ENCODE data around the gene STOX2. TPM values are rescaled to one million over a fixed set of nuclear protein-coding genes. Genes with fewer than 3 reads are reported as not detected.

Gene STOX2
- total and polyA plus RNA-seq, 12 donors: 2.2 to 25.5 (median 13.7) TPM

DNA sequence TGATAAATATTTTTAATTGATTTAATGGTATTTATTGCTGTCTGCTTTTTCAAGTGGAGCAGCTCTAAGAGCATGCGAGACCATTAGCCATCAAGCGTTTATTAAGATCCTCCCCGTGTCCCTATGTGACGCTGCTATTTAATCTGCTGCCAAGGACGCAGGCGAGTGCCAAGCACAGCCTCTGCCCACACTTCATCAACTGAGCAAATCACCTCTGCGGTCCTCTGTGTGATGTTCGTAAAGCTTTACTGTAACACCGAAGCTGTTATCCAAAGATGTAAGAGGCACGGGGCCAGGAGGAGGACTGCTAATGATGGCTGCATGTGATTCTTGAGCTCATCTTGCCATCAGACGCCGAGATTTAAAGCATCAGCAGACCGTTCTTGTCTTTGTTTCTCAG is 79.5 kb downstream of the STOX2 start:
- ATAC-seq: peak in 7 of 8 donors; percentile 17 to 73 (median 57)
- WGBS, 2 donors: 61 to 69% methylated on average over 13 of the region's 13 CpGs
- Histone ChIP-seq H3K9me3 (no peaks in the 10 kb centered on the region), H3K4me1 (peaks cover 0 to 45% (median 27%) of the 10 kb centered on the region in 9 donors), H3K27me3 (no peaks in the 10 kb centered on the region), H3K27ac (peak overlapping the region in 3 of 10 donors; percentile 25 to 45 (median 40)), H3K4me3 (peak overlapping the region in 2 of 10 donors; percentile 3 to 12), H3K36me3 (no peaks in the 10 kb centered on the region)
- intact Hi-C loops (cut with DNase I): loop anchor here in 4 of 10 donors (5.0 to 10.0 kb wide), 4 partner anchors 77 to 170 kb away; partner anchors contain the start of gene STOX2 (in 1 of the 4)
- TF ChIP-seq, protein P1, sequence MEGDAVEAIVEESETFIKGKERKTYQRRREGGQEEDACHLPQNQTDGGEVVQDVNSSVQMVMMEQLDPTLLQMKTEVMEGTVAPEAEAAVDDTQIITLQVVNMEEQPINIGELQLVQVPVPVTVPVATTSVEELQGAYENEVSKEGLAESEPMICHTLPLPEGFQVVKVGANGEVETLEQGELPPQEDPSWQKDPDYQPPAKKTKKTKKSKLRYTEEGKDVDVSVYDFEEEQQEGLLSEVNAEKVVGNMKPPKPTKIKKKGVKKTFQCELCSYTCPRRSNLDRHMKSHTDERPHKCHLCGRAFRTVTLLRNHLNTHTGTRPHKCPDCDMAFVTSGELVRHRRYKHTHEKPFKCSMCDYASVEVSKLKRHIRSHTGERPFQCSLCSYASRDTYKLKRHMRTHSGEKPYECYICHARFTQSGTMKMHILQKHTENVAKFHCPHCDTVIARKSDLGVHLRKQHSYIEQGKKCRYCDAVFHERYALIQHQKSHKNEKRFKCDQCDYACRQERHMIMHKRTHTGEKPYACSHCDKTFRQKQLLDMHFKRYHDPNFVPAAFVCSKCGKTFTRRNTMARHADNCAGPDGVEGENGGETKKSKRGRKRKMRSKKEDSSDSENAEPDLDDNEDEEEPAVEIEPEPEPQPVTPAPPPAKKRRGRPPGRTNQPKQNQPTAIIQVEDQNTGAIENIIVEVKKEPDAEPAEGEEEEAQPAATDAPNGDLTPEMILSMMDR (IDR thresholded peaks at IDR 0.05): no peak
- DNase-seq: peak; percentile 40 to 52

DNA sequence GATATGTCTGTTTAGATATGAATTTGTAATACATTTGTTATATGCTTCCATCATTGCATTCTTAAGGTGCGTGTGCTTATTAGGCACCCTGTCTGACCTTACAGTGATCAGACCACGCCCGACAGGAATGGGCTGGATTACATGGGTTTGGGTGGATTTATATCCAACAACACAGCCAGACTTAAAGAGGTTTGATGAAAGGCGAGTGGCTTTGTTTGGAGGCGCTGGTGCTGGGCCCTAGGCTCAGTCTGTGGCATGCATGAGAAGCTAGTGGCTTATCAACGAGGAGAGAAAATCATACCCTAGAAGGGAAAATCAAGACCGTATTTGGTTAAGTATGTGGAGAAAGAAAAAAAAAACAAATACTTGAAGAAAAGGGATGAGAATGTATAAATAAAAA is 80.7 kb downstream of the STOX2 start:
- H3K27ac ChIP-seq: no peak overlapping the region
- intact Hi-C loops (cut with DNase I): loop anchor here in 6 of 10 donors (5.0 to 10.0 kb wide), 5 partner anchors 78 to 169 kb away; partner anchors contain the start of gene STOX2 (in 3 of the 6)
- WGBS, 2 donors: 96 to 97% methylated on average over 7 of the region's 7 CpGs

DNA sequence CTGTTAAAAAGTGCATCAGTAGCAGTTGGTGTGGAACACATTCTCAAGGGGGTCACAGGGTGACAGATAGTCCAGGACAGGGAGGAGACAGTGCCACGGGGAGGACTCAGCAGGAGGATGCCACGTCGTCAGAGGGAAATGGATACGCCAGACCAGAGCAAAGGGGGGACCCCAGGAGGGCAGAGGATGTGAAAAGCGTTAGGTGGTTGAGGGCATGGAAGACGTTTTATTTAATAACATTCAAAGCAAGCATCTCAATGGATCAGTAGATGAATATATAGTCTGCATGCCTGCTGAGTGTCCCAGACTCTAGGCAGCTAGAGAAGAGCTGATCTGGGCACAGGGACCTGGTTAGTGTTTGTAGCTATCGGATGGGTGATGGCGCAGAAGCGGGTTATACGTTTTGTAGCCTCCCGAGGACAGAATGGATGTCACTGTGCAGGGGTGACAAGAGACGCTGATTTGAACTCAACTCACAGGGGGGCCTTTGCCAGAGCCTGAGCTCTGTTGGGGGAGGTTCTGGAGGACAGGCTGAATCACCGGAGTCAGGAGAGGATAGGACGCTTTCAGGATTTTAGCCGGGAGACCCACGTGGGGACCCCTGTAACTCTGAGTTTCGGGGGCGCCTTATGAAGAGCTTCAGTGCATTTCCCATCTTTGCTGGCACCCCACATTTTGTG is 81.3 kb downstream of the STOX2 start:
- ATAC-seq (no peak), DNase-seq (no peak)
- H3K9me3 ChIP-seq: no peaks in the 10 kb centered on the region
- no peaks in the 10 kb centered on the region for H3K27me3 ChIP-seq
- H3K36me3 ChIP-seq: no peaks in the 10 kb centered on the region
- TF ChIP-seq, protein P1 (IDR thresholded peaks at IDR 0.05): no peak
- peak overlapping the region in 1 of 10 donors; percentile 84 for H3K27ac ChIP-seq
- 90% methylated on average over 18 of the region's 18 CpGs for WGBS, 2 donors
- H3K4me3 ChIP-seq: no peak overlapping the region
- peaks cover 0 to 47% (median 31%) of the 10 kb centered on the region in 9 donors for H3K4me1 ChIP-seq
- intact Hi-C loops (cut with DNase I): loop anchor here in 6 of 10 donors (5.0 to 10.0 kb wide), 5 partner anchors 79 to 168 kb away; partner anchors contain the start of gene STOX2 (in 3 of the 6)

More for the DNA sequence above, 80.7 kb downstream of the STOX2 start:
- TF ChIP-seq, protein P1 (IDR thresholded peaks at IDR 0.05): no peak
- ATAC-seq (no peak), DNase-seq (no peak)
- Histone ChIP-seq H3K36me3 (no peaks in the 10 kb centered on the region), H3K4me3 (no peak overlapping the region), H3K27me3 (no peaks in the 10 kb centered on the region), H3K4me1 (peaks cover 0 to 47% (median 31%) of the 10 kb centered on the region in 9 donors), H3K9me3 (no peaks in the 10 kb centered on the region)

DNA sequence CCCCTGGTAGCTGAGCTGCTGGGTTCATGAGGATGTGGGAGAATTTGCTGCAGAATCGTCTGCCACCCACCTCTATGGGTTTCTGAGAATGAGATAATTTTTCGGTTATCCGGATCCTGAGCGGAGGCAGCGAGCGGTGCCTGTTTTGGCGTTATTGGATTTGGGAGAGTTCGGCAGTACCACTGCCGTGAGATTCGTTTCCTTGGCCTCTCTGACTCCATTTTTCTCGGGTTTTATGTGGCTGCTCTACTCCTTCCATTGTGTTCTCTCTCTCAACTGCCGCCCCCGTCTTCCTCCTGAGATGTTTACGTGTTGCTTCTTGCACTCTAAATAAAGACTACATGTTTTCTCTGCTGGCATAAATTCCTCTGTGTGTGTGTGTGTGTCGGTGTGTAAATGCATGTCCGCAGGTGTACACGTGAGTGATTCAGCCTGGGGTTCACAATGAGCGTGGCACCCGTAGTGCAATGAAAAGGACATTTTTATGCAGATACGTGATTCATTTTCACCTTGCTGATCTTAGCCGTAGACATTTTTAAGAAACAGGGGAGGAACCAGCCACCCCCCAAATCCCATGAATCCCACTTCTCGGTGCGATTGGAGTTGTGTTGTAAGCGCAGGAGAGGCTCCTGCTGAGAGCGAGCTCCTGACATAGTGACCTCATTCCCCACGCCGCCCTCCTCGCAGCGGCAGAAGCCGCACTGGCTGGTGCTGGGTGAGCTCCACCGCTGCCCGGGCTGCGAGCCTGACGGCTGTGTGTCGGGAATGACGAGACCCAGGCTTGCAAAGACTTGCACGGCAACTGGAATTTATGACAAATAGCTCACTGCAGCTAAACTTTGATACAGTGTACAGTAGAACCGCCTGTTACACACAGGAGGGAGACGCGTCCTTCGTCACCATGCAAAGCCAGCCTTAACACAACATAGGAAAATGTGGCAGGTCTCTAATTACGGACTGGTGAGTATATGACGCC is 82.2 kb downstream of the STOX2 start:
- no peaks in the 10 kb centered on the region for H3K27me3 ChIP-seq
- H3K27ac ChIP-seq: peak overlapping the region; percentile 63 to 93 (median 84)
- 37% methylated on average over 43 of the region's 43 CpGs for whole genome bisulfite sequencing, 2 donors
- TF ChIP-seq, protein P1 (IDR thresholded peaks at IDR 0.05): no peak
- H3K36me3 ChIP-seq: no peaks in the 10 kb centered on the region
- H3K9me3 ChIP-seq: no peaks in the 10 kb centered on the region
- H3K4me1 ChIP-seq: peaks cover 0 to 47% (median 31%) of the 10 kb centered on the region in 9 donors
- DNase-seq (peak; percentile 61 to 78), ATAC-seq (peak; percentile 78 to 91 (median 88))
- intact Hi-C loops (cut with DNase I): loop anchor here in 6 of 10 donors (5.0 to 10.0 kb wide), 5 partner anchors 80 to 168 kb away; partner anchors contain the start of gene STOX2 (in 3 of the 6)
- peak overlapping the region in 9 of 10 donors; percentile 19 to 60 (median 47) for H3K4me3 ChIP-seq
